ENCODE results near the gene PTPN14.

DNA sequence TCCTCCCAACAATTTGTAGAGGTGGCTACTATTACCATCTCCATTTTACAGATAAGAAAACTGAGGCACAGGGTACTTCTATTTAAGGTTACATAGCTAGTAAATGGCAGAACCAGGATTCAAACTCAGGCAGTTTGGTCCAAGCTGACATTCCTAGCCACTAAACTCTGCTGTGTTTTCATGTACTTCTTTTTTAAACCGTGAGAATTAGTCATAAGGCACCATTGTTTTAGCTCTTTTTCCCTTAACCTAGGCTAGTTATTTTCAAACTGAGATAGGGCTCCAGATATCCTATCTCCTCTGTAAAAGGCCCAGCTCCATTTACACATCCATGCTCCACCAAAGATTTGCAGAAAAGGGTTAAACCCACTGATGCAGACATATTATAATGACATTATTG is 92.9 kb downstream of the PTPN14 start:
- TF ChIP-seq CTCF (conservative IDR thresholded peaks at IDR 0.05 in 1 of 2, IDR thresholded peaks at IDR 0.05 in 1 of 2; ENCODE audit: extremely low read depth in 1 of 2, insufficient read depth in 1 of 2, low read depth in 1 of 2, low read length in 2 of 2) = no peak
- no peak for TF ChIP-seq EZH2 (IDR thresholded peaks at IDR 0.05; ENCODE audit: borderline replicate concordance, low read length)
